Inflammatory macrophage treated with lipopolysaccharide for 1 hour (primary cell): Measurements from ENCODE around the gene COQ4.
"Not testable (repeated sequence)": the region's sequence is repeated elsewhere in the genome, so short reads cannot be mapped to it uniquely, and the experiment has no call there.

Source experiments
- DNase-seq, 2 donors: peaks; one replicate each; pipeline ENCODE4 v3.0.0-alpha.2; 2020 to 2022

The COQ4 gene

GRCh38 chr9:128304136-128304970 is 18.3 kb upstream of the COQ4 start:
- DNase-seq: no peak

GRCh38 chr9:128304971-128305288 is 17.7 kb upstream of the COQ4 start:
- no peak for DNase-seq

- DNase-seq: no peak
These were observed 13.1 kb upstream of the COQ4 start for GRCh38 chr9:128309551-128309950.

- DNase-seq: no peak
These were observed 12.2 kb upstream of the COQ4 start for GRCh38 chr9:128310461-128310860.

GRCh38 chr9:128314697-128315096 is 7.9 kb upstream of the COQ4 start:
- DNase-seq: no peak

- no peak for DNase-seq
These were observed 6.2 kb upstream of the COQ4 start for GRCh38 chr9:128316421-128316820.

- no peak for DNase-seq
These were observed 5.0 kb upstream of the COQ4 start for GRCh38 chr9:128317629-128318028.

- DNase-seq: no peak
These were observed 1.3 kb upstream of the COQ4 start for GRCh38 chr9:128321343-128321742.

- no peak for DNase-seq
These were observed 698 bp upstream of the COQ4 start for GRCh38 chr9:128321879-128322403.

- DNase-seq: no peak
These were observed 632 bp downstream of the COQ4 start for GRCh38 chr9:128323212-128323730.

- peak; percentile 12 to 23 for DNase-seq
These were observed 1.2 kb downstream of the COQ4 start for GRCh38 chr9:128323791-128324190.

- no peak for DNase-seq
These were observed 1.8 kb downstream of the COQ4 start for GRCh38 chr9:128324401-128324800.

GRCh38 chr9:128325629-128326028 is 3.0 kb downstream of the COQ4 start:
- no peak for DNase-seq

- DNase-seq: no peak
These were observed 10.8 kb downstream of the COQ4 start for GRCh38 chr9:128333451-128333869.

GRCh38 chr9:128335161-128335560 is 12.5 kb downstream of the COQ4 start:
- DNase-seq: no peak

GRCh38 chr9:128335914-128336313 is 13.3 kb downstream of the COQ4 start:
- DNase-seq: no peak

- no peak for DNase-seq
These were observed 15.3 kb downstream of the COQ4 start for GRCh38 chr9:128337936-128338335.

GRCh38 chr9:128338852-128339614 is 16.4 kb downstream of the COQ4 start:
- not testable (repeated sequence) for DNase-seq

- DNase-seq: peak; percentile 62 to 66
These were observed 17.4 kb downstream of the COQ4 start, which contains the start of gene SLC27A4 for GRCh38 chr9:128339761-128340690. Gene SLC27A4, plus strand, starts transcription at chr9:128340527. Its CDS starts 2,606 bp downstream, at chr9:128343133.

GRCh38 chr9:128340691-128341434 is 18.2 kb downstream of the COQ4 start:
- DNase-seq: peak in 1 of 2 donors; percentile 6

- peak; percentile 43 to 66 for DNase-seq
These were observed 18.8 kb downstream of the COQ4 start for GRCh38 chr9:128341435-128341849.
